Ovary (tissue), 9 donors: Measurements from ENCODE around the gene BMP8A. TPM values are rescaled to one million over a fixed set of nuclear protein-coding genes. Genes with fewer than 3 reads are reported as not detected.
"Not testable (repeated sequence)": the region's sequence is repeated elsewhere in the genome, so short reads cannot be mapped to it uniquely, and the experiment has no call there.

Source experiments
- DNase-seq, 5 donors: peaks; one replicate each; pipeline ENCODE4 v3.0.0-alpha.2; 2019 to 2020
- H3K27ac ChIP-seq, 2 donors: fragments of 200-600 bp; one replicate each; pipeline versions ENCODE4 v1.5.1 to v1.8.0; 2019 to 2022
- H3K27me3 ChIP-seq: fragments of 200-600 bp; one replicate; pipeline ENCODE4 v1.8.0; 2022
- H3K36me3 ChIP-seq: fragments of 200-600 bp; sonication (generic); one replicate; pipeline ENCODE4 v1.5.1; 2019
- H3K4me1 ChIP-seq: one replicate; pipeline ENCODE4 v1.8.1; 2013; ENCODE audit warnings: mild to moderate bottlenecking, moderate library complexity; ENCODE audit not compliant: insufficient read depth
- H3K4me3 ChIP-seq: fragments of 200-600 bp; sonication (generic); one replicate; pipeline ENCODE4 v1.5.1; 2017
- H3K9me3 ChIP-seq, 2 donors: fragments of 200-600 bp in 1 of 2; sonication (generic) in 1 of 2; one replicate each; pipeline versions ENCODE4 v1.5.1 to v1.8.1; 2013 to 2019; ENCODE audit warnings: mild to moderate bottlenecking in 1 of 2, moderate library complexity in 1 of 2
- EP300 ChIP-seq: sonication (generic); formaldehyde crosslinking; IDR thresholded peaks from one replicate; pipeline ENCODE4 v1.6.1; 2017; ENCODE audit warnings: antibody characterized with exemption
- POLR2A ChIP-seq: fragments of 450-650 bp; IDR thresholded peaks from one replicate; pipeline ENCODE4 v1.6.1; 2017; ENCODE audit warnings: antibody characterized with exemption, mild to moderate bottlenecking, moderate library complexity
- WGBS, 3 donors: extraction: QIAGEN DNeasy Blood & Tissue Kit in 1 of 3; methylation state at CpG; one replicate each; pipeline versions ENCODE4 v1.1.5 to v1.1.7; 2013 to 2017; 5-methylcytosine and 5-hydroxymethylcytosine counted together
- intact Hi-C, 4 donors: fragments of 100-400 bp; cut with DNase I; formaldehyde crosslinking; loops; one replicate each; pipeline versions ENCODE4 v1.11.0 to v1.15.1; 2022 to 2023
- polyA plus RNA-seq, 2 donors: library from polyadenylated mRNA; stranded (reverse); fragments of 200-250 nt in 1 of 2; fragments of 350-450 nt in 1 of 2; fragmentation: Illumina TruSeq in 1 of 2; extraction: RNeasy Lipid Tissue Mini Kit (QIAGEN cat#74804) in 1 of 2; gene quantifications; one replicate each; pipeline ENCODE4 v1.2.3, GENCODE V29; 2013 to 2014
- total RNA-seq, 7 donors: library from RNA; depleted of rRNA in 2 of 7; stranded (reverse); fragments of >200 nt in 2 of 7; fragmentation: NEBNext Ultra II Directional in 3 of 7; extraction: Animal tissue kit (Norgen Biotek cat#: 25700) in 3 of 7; gene quantifications; one replicate each; pipeline versions ENCODE4 v1.1.0 to v1.2.4, GENCODE V29; 2016 to 2023
- TF ChIP-seq, protein P1 (sequence below), 3 donors: fragments of 450-650 bp in 2 of 3; fragments of 200-600 bp in 1 of 3; IDR thresholded peaks; one replicate each; pipeline versions ENCODE4 v1.5.1 to v1.8.0; 2016 to 2022; ENCODE audit warnings: antibody characterized with exemption in 3 of 3, mild to moderate bottlenecking in 1 of 3
- donor health status: DM: no; HTN: no; CAD: no; lungs with moderate emphysema.
- donor health status: DM: no; HTN: no; CAD: no.
- donor health status: Bipolar disorder and iron deficiency.
- donor health status: DM: yes; HTN: yes; CAD: no.
- donor health status: DM: no; HTN: no; CAD: no.
- donor health status: DM: yes; HTN: yes; CAD: no.

BMP8A gene
- total and polyA plus RNA-seq, 9 donors, result 1.2 to 11.0 (median 5.6) TPM; not detected in 1

DNA sequence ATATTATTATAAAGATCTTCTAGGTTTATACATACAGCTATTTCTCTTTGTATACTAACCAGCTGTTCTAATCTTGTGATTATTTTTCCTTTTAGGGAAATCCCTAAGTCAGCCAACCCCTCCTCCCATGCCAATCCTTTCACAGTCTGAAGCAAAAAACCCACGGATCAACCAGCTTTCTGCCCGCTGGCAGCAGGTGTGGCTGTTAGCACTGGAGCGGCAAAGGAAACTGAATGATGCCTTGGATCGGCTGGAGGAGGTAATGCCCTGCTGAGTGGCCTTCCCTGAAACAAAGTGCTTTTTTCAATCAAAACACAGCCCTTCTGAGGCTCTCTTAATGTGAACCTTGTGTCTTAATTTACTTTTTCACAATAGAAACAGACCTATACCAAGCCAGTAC is 32.4 kb upstream of the BMP8A start:
- WGBS, 3 donors, result 46 to 71% (median 52%) methylated on average over 4 of the region's 4 CpGs

DNA sequence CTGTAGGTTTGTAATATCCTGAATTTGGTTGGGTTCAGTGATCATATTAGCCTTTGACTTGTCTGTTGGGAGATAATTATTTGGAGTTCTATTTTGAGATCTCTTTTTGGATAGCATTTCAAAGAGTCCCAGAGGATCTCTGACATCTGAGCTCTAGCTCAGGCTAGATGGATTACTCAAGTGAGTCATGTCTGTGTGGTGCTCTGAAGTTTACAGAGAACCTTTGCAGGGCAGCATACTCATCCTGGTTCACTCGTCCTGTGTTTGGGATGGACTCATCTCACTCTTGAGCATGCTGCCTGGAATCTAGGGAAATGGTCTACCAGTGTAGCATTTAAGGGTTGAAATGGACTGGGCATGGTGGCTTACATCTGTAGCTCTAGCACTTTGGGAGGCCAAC is 29.4 kb upstream of the BMP8A start:
- no peak overlapping the region for H3K4me3 ChIP-seq
- DNase-seq, result no peak
- H3K27me3 ChIP-seq, result no peaks in the 10 kb centered on the region
- no peaks in the 10 kb centered on the region for H3K36me3 ChIP-seq
- no peak overlapping the region for H3K27ac ChIP-seq
- peaks cover 7% of the 10 kb centered on the region for H3K4me1 ChIP-seq
- H3K9me3 ChIP-seq, result no peaks in the 10 kb centered on the region
- intact Hi-C loops, result no loop called here
- TF ChIP-seq POLR2A, result no peak
- TF ChIP-seq EP300, result no peak
- TF ChIP-seq, protein P1, sequence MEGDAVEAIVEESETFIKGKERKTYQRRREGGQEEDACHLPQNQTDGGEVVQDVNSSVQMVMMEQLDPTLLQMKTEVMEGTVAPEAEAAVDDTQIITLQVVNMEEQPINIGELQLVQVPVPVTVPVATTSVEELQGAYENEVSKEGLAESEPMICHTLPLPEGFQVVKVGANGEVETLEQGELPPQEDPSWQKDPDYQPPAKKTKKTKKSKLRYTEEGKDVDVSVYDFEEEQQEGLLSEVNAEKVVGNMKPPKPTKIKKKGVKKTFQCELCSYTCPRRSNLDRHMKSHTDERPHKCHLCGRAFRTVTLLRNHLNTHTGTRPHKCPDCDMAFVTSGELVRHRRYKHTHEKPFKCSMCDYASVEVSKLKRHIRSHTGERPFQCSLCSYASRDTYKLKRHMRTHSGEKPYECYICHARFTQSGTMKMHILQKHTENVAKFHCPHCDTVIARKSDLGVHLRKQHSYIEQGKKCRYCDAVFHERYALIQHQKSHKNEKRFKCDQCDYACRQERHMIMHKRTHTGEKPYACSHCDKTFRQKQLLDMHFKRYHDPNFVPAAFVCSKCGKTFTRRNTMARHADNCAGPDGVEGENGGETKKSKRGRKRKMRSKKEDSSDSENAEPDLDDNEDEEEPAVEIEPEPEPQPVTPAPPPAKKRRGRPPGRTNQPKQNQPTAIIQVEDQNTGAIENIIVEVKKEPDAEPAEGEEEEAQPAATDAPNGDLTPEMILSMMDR (IDR thresholded peaks at IDR 0.05), result no peak
- 63 to 78% (median 68%) methylated on average over 1 of the region's 1 CpG for WGBS, 3 donors

More for the DNA sequence above, 32.4 kb upstream of the BMP8A start:
- Histone ChIP-seq H3K27me3 (no peaks in the 10 kb centered on the region), H3K27ac (no peak overlapping the region), H3K4me3 (no peak overlapping the region), H3K4me1 (peaks cover 1% of the 10 kb centered on the region), H3K36me3 (no peaks in the 10 kb centered on the region), H3K9me3 (no peaks in the 10 kb centered on the region)
- intact Hi-C loops, result no loop called here
- TF ChIP-seq POLR2A, result no peak
- TF ChIP-seq EP300, result no peak
- no peak for DNase-seq

DNA sequence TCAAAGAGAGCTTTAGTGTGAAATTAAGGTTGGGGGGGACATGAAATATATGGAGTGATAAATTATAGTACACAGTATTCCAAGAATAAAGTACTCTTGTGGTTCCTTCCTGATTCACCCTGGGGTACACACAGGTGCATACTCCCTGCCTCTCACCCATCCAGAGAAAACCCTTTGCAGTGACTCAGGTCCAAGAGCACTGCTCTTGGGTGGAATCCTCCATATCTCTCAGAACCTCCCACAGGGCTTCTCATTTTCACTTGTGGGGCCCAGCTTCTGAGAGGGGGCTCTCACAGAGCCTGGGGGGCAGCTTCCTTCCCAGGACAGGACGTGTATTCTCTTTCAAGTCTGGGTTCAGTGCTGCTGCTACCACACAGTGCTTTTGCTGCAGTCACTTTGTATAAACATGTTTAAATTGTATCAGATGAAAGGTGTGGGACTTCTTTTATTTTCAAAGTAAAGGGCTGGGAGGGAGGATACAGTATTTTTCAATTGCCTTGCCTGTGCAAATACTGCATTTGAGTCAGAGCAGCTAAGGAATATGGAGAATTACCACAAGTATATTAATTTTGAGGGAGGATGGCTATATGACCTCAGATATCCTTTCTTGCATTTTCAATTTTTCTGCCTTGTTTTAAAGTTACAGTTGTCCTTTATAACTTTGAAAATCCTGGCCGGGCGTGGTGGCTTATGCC is 24.9 kb upstream of the BMP8A start:
- no peak for TF ChIP-seq POLR2A
- Histone ChIP-seq H3K36me3 (no peaks in the 10 kb centered on the region), H3K27ac (peak overlapping the region in 1 of 2 donors; percentile 64), H3K9me3 (no peaks in the 10 kb centered on the region), H3K27me3 (no peaks in the 10 kb centered on the region), H3K4me1 (peaks cover 8% of the 10 kb centered on the region), H3K4me3 (no peak overlapping the region)
- DNase-seq, result no peak
- WGBS, 3 donors, result 32 to 41% (median 32%) methylated on average over 3 of the region's 3 CpGs
- intact Hi-C loops, result no loop called here

DNA sequence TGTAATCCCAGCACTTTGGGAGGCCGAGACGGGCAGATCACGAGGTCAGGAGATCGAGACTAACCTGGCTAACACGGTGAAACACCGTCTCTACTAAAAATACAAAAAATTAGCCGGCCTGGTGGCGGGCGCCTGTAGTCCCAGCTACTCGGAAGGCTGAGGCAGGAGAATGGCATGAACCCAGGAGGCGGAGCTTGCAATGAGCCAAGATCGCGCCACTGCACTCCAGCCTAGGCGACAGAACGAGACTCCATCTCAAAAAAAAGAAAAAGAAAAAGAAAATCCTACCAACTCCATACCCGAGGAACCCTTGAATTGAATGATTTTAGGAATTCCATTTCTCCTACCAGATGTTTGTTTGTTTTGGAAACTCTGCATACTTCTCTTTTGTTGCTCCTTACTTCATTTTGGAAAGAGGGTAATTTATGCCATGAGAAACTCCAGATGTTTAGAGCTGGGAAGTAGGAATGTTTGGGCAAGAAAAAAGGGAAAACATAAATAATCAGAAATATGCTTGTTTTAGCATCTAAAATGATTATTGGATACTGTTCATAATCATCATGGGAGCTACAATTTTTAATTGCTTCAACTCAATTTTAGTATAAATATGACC is 24.2 kb upstream of the BMP8A start:
- H3K36me3 ChIP-seq, intact Hi-C loops, H3K4me3 ChIP-seq, H3K9me3 ChIP-seq, H3K4me1 ChIP-seq, H3K27me3 ChIP-seq: not testable (repeated sequence)
- DNase-seq, result peak in 4 of 5 donors; percentile 37 to 60 (median 37)
- 14 to 23% (median 15%) methylated on average over 16 of the region's 16 CpGs for WGBS, 3 donors
- peak overlapping the region in 1 of 2 donors; percentile 64 for H3K27ac ChIP-seq

DNA sequence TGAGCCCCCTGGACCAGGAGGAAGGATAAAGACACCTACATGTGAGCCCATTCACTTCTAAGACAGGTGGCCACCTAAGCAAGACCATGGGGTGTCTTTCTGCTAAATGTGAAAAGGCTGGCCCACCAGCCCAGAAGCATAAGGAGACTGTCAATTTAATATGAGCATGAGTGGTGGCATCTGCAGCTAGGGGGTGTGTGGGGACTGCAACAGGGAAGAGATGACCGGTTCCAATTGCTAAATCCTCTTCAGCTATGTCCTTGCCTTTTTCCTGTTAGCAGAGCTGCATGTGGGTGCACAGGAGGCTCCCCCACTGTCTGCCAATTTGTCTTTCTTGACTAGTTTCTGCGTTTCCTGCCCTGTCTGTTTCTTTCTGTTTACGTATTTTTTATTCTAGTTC is 22.3 kb upstream of the BMP8A start:
- no peaks in the 10 kb centered on the region for H3K9me3 ChIP-seq
- peaks cover 8% of the 10 kb centered on the region for H3K4me1 ChIP-seq
- no peak overlapping the region for H3K27ac ChIP-seq
- 73 to 75% (median 75%) methylated on average over 3 of the region's 3 CpGs for WGBS, 3 donors
- H3K27me3 ChIP-seq, result no peaks in the 10 kb centered on the region
- H3K4me3 ChIP-seq, result no peak overlapping the region
- H3K36me3 ChIP-seq, result no peaks in the 10 kb centered on the region
- DNase-seq, result no peak
- intact Hi-C loops, result no loop called here
- TF ChIP-seq POLR2A, result no peak
- TF ChIP-seq, protein P1 (IDR thresholded peaks at IDR 0.05), result no peak
- no peak for TF ChIP-seq EP300

DNA sequence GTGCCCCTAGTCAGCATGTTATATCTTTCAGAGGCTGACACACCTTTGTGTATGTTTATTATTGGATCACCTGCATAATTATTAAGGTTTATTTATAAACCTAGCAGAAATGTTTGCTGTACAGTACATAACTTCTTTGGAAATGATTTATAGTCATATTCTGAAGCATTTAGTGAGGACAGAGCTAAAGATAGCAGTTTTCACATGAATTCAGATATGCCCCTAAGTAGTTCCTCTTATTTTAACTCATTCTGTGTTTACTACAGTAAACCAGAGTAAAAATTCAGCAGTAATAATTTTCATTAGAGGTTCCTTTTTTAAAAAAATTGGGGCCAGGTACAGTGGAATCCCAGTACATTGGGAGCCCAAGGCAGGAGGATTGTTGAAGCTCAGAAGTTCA is 21.4 kb upstream of the BMP8A start:
- no peaks in the 10 kb centered on the region for H3K36me3 ChIP-seq
- DNase-seq, result no peak
- TF ChIP-seq EP300 (no peak), POLR2A (no peak)
- TF ChIP-seq, protein P1 (IDR thresholded peaks at IDR 0.05), result no peak

More for the DNA sequence above, 21.4 kb upstream of the BMP8A start:
- Histone ChIP-seq H3K27me3 (no peaks in the 10 kb centered on the region), H3K4me3 (no peak overlapping the region), H3K4me1 (peaks cover 10% of the 10 kb centered on the region), H3K9me3 (no peaks in the 10 kb centered on the region), H3K27ac (no peak overlapping the region)
- intact Hi-C loops, result no loop called here
